ENCODE measurements around the gene CMIP.
"Not testable (repeated sequence)": the region's sequence is repeated elsewhere in the genome, so short reads cannot be mapped to it uniquely, and the experiment has no call there.

Gene CMIP

GRCh38 chr16:81688839-81689238 is 244.2 kb downstream of the CMIP start:
- H3K4me3 ChIP-seq (ENCODE audit: insufficient read depth, low read depth, low read length, poor library complexity, severe bottlenecking); H3K27ac ChIP-seq (ENCODE audit: insufficient read depth, low read length, poor library complexity, severe bottlenecking); H3K9me3 ChIP-seq (ENCODE audit: control insufficient read depth, low read length); H3K27me3 ChIP-seq (replicated peaks; ENCODE audit: control insufficient read depth, insufficient read depth, low read length, poor library complexity, severe bottlenecking); DNase-seq; H3K4me1 ChIP-seq (ENCODE audit: control insufficient read depth, insufficient read depth, low read length, poor library complexity, severe bottlenecking): not testable (repeated sequence)
- peaks cover 27% of the 10 kb centered on the region for H3K36me3 ChIP-seq (ENCODE audit: control insufficient read depth, insufficient read depth, low read length)

GRCh38 chr16:81692021-81692420 is 247.4 kb downstream of the CMIP start:
- H3K4me3 ChIP-seq (ENCODE audit: insufficient read depth, low read depth, low read length, poor library complexity, severe bottlenecking), result no peak overlapping the region
- no peaks in the 10 kb centered on the region for H3K4me1 ChIP-seq (ENCODE audit: control insufficient read depth, insufficient read depth, low read length, poor library complexity, severe bottlenecking)
- no peak for DNase-seq
- H3K27me3 ChIP-seq (replicated peaks; ENCODE audit: control insufficient read depth, insufficient read depth, low read length, poor library complexity, severe bottlenecking), result no peaks in the 10 kb centered on the region
- no peak overlapping the region for H3K27ac ChIP-seq (ENCODE audit: insufficient read depth, low read length, poor library complexity, severe bottlenecking)
- peaks cover 26% of the 10 kb centered on the region for H3K36me3 ChIP-seq (ENCODE audit: control insufficient read depth, insufficient read depth, low read length)
- no peaks in the 10 kb centered on the region for H3K9me3 ChIP-seq (ENCODE audit: control insufficient read depth, low read length)

- Histone ChIP-seq H3K27me3 (replicated peaks; ENCODE audit: control insufficient read depth, insufficient read depth, low read length, poor library complexity, severe bottlenecking) (no peaks in the 10 kb centered on the region), H3K4me1 (ENCODE audit: control insufficient read depth, insufficient read depth, low read length, poor library complexity, severe bottlenecking) (no peaks in the 10 kb centered on the region), H3K4me3 (ENCODE audit: insufficient read depth, low read depth, low read length, poor library complexity, severe bottlenecking) (no peak overlapping the region), H3K36me3 (ENCODE audit: control insufficient read depth, insufficient read depth, low read length) (peaks cover 27% of the 10 kb centered on the region), H3K27ac (ENCODE audit: insufficient read depth, low read length, poor library complexity, severe bottlenecking) (no peak overlapping the region), H3K9me3 (ENCODE audit: control insufficient read depth, low read length) (no peaks in the 10 kb centered on the region)
- DNase-seq, result no peak
These were observed 248.0 kb downstream of the CMIP start for GRCh38 chr16:81692571-81692970.

GRCh38 chr16:81693041-81693743 is 248.6 kb downstream of the CMIP start:
- Histone ChIP-seq H3K27me3 (replicated peaks; ENCODE audit: control insufficient read depth, insufficient read depth, low read length, poor library complexity, severe bottlenecking) (no peaks in the 10 kb centered on the region), H3K4me1 (ENCODE audit: control insufficient read depth, insufficient read depth, low read length, poor library complexity, severe bottlenecking) (no peaks in the 10 kb centered on the region), H3K27ac (ENCODE audit: insufficient read depth, low read length, poor library complexity, severe bottlenecking) (no peak overlapping the region), H3K9me3 (ENCODE audit: control insufficient read depth, low read length) (no peaks in the 10 kb centered on the region), H3K36me3 (ENCODE audit: control insufficient read depth, insufficient read depth, low read length) (peaks cover 34% of the 10 kb centered on the region), H3K4me3 (ENCODE audit: insufficient read depth, low read depth, low read length, poor library complexity, severe bottlenecking) (no peak overlapping the region)
- no peak for DNase-seq

- H3K9me3 ChIP-seq (ENCODE audit: control insufficient read depth, low read length), result no peaks in the 10 kb centered on the region
- H3K4me3 ChIP-seq (ENCODE audit: insufficient read depth, low read depth, low read length, poor library complexity, severe bottlenecking), result no peak overlapping the region
- no peak overlapping the region for H3K27ac ChIP-seq (ENCODE audit: insufficient read depth, low read length, poor library complexity, severe bottlenecking)
- H3K36me3 ChIP-seq (ENCODE audit: control insufficient read depth, insufficient read depth, low read length), result peaks cover 34% of the 10 kb centered on the region
- DNase-seq, result no peak
- H3K4me1 ChIP-seq (ENCODE audit: control insufficient read depth, insufficient read depth, low read length, poor library complexity, severe bottlenecking), result no peaks in the 10 kb centered on the region
- H3K27me3 ChIP-seq (replicated peaks; ENCODE audit: control insufficient read depth, insufficient read depth, low read length, poor library complexity, severe bottlenecking), result no peaks in the 10 kb centered on the region
These were observed 249.2 kb downstream of the CMIP start for GRCh38 chr16:81693744-81694303.

- no peak overlapping the region for H3K4me3 ChIP-seq (ENCODE audit: insufficient read depth, low read depth, low read length, poor library complexity, severe bottlenecking)
- H3K27me3 ChIP-seq (replicated peaks; ENCODE audit: control insufficient read depth, insufficient read depth, low read length, poor library complexity, severe bottlenecking), result no peaks in the 10 kb centered on the region
- H3K27ac ChIP-seq (ENCODE audit: insufficient read depth, low read length, poor library complexity, severe bottlenecking), result no peak overlapping the region
- peaks cover 34% of the 10 kb centered on the region for H3K36me3 ChIP-seq (ENCODE audit: control insufficient read depth, insufficient read depth, low read length)
- no peaks in the 10 kb centered on the region for H3K9me3 ChIP-seq (ENCODE audit: control insufficient read depth, low read length)
- DNase-seq, result no peak
- H3K4me1 ChIP-seq (ENCODE audit: control insufficient read depth, insufficient read depth, low read length, poor library complexity, severe bottlenecking), result no peaks in the 10 kb centered on the region
These were observed 250.1 kb downstream of the CMIP start for GRCh38 chr16:81694494-81695280.

- Histone ChIP-seq H3K36me3 (ENCODE audit: control insufficient read depth, insufficient read depth, low read length) (peaks cover 34% of the 10 kb centered on the region), H3K9me3 (ENCODE audit: control insufficient read depth, low read length) (no peaks in the 10 kb centered on the region), H3K4me3 (ENCODE audit: insufficient read depth, low read depth, low read length, poor library complexity, severe bottlenecking) (no peak overlapping the region), H3K4me1 (ENCODE audit: control insufficient read depth, insufficient read depth, low read length, poor library complexity, severe bottlenecking) (no peaks in the 10 kb centered on the region), H3K27me3 (replicated peaks; ENCODE audit: control insufficient read depth, insufficient read depth, low read length, poor library complexity, severe bottlenecking) (no peaks in the 10 kb centered on the region), H3K27ac (ENCODE audit: insufficient read depth, low read length, poor library complexity, severe bottlenecking) (no peak overlapping the region)
- DNase-seq, result no peak
These were observed 250.9 kb downstream of the CMIP start for GRCh38 chr16:81695321-81696165.

GRCh38 chr16:81696166-81696960 is 251.8 kb downstream of the CMIP start:
- H3K4me3 ChIP-seq (ENCODE audit: insufficient read depth, low read depth, low read length, poor library complexity, severe bottlenecking), result no peak overlapping the region
- H3K36me3 ChIP-seq (ENCODE audit: control insufficient read depth, insufficient read depth, low read length), result peaks cover 34% of the 10 kb centered on the region
- H3K27me3 ChIP-seq (replicated peaks; ENCODE audit: control insufficient read depth, insufficient read depth, low read length, poor library complexity, severe bottlenecking), result no peaks in the 10 kb centered on the region
- H3K9me3 ChIP-seq (ENCODE audit: control insufficient read depth, low read length), result no peaks in the 10 kb centered on the region
- H3K4me1 ChIP-seq (ENCODE audit: control insufficient read depth, insufficient read depth, low read length, poor library complexity, severe bottlenecking), result no peaks in the 10 kb centered on the region
- no peak for DNase-seq
- H3K27ac ChIP-seq (ENCODE audit: insufficient read depth, low read length, poor library complexity, severe bottlenecking), result no peak overlapping the region

- no peaks in the 10 kb centered on the region for H3K9me3 ChIP-seq (ENCODE audit: control insufficient read depth, low read length)
- H3K27ac ChIP-seq (ENCODE audit: insufficient read depth, low read length, poor library complexity, severe bottlenecking), result no peak overlapping the region
- no peaks in the 10 kb centered on the region for H3K4me1 ChIP-seq (ENCODE audit: control insufficient read depth, insufficient read depth, low read length, poor library complexity, severe bottlenecking)
- no peak overlapping the region for H3K4me3 ChIP-seq (ENCODE audit: insufficient read depth, low read depth, low read length, poor library complexity, severe bottlenecking)
- peak in 1 of 3 donors; percentile 12 for DNase-seq
- H3K36me3 ChIP-seq (ENCODE audit: control insufficient read depth, insufficient read depth, low read length), result peaks cover 30% of the 10 kb centered on the region
- no peaks in the 10 kb centered on the region for H3K27me3 ChIP-seq (replicated peaks; ENCODE audit: control insufficient read depth, insufficient read depth, low read length, poor library complexity, severe bottlenecking)
These were observed 252.5 kb downstream of the CMIP start for GRCh38 chr16:81696961-81697615.

All from effector memory CD4-positive, alpha-beta T cell (primary cell).